Smooth muscle cell (in vitro differentiated cells): ENCODE data around the gene EIF5. TPM values are rescaled to one million over a fixed set of nuclear protein-coding genes. Genes with fewer than 3 reads are reported as not detected.

ENCODE experiments used
- DNase-seq: peaks from one replicate; lab custom pipeline; 2025; ENCODE audit not compliant: unreplicated experiment; lab: John Stamatoyannopoulos, UW
- H2AFZ ChIP-seq: fragments of 200-600 bp; sonication (generic); 2 replicates; pipeline ENCODE4 v1.6.0; 2016; ENCODE audit warnings: antibody characterized with exemption, low read depth, mild to moderate bottlenecking
- H3F3A ChIP-seq: fragments of 200-600 bp; sonication (generic); 2 replicates; pipeline ENCODE4 v1.6.0; 2017; ENCODE audit warnings: antibody characterized with exemption, low read depth
- H3K27ac ChIP-seq: fragments of 200-600 bp; sonication (generic); 2 replicates; pipeline ENCODE4 v1.5.1; 2016; ENCODE audit warnings: low read depth, mild to moderate bottlenecking
- H3K27me3 ChIP-seq: fragments of 200-600 bp; sonication (generic); 2 replicates; pipeline ENCODE4 v1.6.1; 2016; ENCODE audit warnings: low read depth, mild to moderate bottlenecking
- H3K36me3 ChIP-seq: fragments of 200-600 bp; sonication (generic); 2 replicates; pipeline ENCODE4 v1.5.1; 2016; ENCODE audit warnings: low read depth
- H3K4me1 ChIP-seq: fragments of 200-600 bp; sonication (generic); 2 replicates; pipeline ENCODE4 v1.5.1; 2016; ENCODE audit warnings: low read depth
- H3K4me2 ChIP-seq: fragments of 200-600 bp; sonication (generic); 2 replicates; pipeline ENCODE4 v1.6.0; 2016; ENCODE audit warnings: mild to moderate bottlenecking
- H3K4me3 ChIP-seq: fragments of 200-600 bp; sonication (generic); 2 replicates; pipeline ENCODE4 v1.5.1; 2016; ENCODE audit warnings: mild to moderate bottlenecking
- H3K79me2 ChIP-seq: fragments of 200-600 bp; sonication (generic); 2 replicates; pipeline ENCODE4 v1.6.0; 2016; ENCODE audit warnings: low read depth, mild to moderate bottlenecking
- H3K9ac ChIP-seq: fragments of 200-600 bp; sonication (generic); 2 replicates; pipeline ENCODE4 v1.6.0; 2016; ENCODE audit warnings: low read depth
- H3K9me3 ChIP-seq: fragments of 200-600 bp; sonication (generic); replicated peaks from 2 replicates; pipeline ENCODE4 v1.5.1; 2016; ENCODE audit warnings: low read depth
- H4K20me1 ChIP-seq: fragments of 200-600 bp; sonication (generic); 2 replicates; pipeline ENCODE4 v1.6.0; 2016; ENCODE audit warnings: low read depth
- CTCF ChIP-seq: fragments of 200-600 bp; sonication (generic); IDR thresholded peaks from 2 replicates; pipeline ENCODE4 v1.5.1; 2017; ENCODE audit warnings: borderline replicate concordance, mild to moderate bottlenecking, antibody characterized with exemption; ENCODE audit not compliant: insufficient read depth, poor library complexity, severe bottlenecking
- WGBS: methylation state at CpG from one replicate; pipeline ENCODE4 v1.1.7; 2016; ENCODE audit warnings: low lambda C conversion rate; 5-methylcytosine and 5-hydroxymethylcytosine counted together
- polyA plus RNA-seq: library from polyadenylated mRNA; unstranded; fragments of >200 nt; fragmentation: Nextera tagmentation; extraction: Ambion mirVana; gene quantifications from 2 replicates; pipeline ENCODE4 v1.2.1, GENCODE V29; 2016
- small RNA-seq: library from RNA; depleted of rRNA; stranded (forward); fragments of <200 nt; gene quantifications from one replicate; pipeline ENCODE3, GENCODE V24; 2014
- total RNA-seq: library from RNA; depleted of rRNA; stranded (reverse); fragments of >200 nt; gene quantifications from 2 replicates; pipeline ENCODE4 v1.2.3, GENCODE V29; 2014

EIF5 gene
- total and polyA plus RNA-seq, 2 experiments from 2014 or later = 278 to 290 TPM

GRCh38 chr14:103392572-103392971, 58.5 kb downstream of the EIF5 start:
- over 99% methylated on average over 8 of the region's 8 CpGs for WGBS
- Histone ChIP-seq H2AFZ (no peak overlapping the region), H3K27ac (no peak overlapping the region), H3K9ac (no peak overlapping the region), H3K4me1 (peaks cover 30% of the 10 kb centered on the region), H4K20me1 (peaks cover 100% of the 10 kb centered on the region), H3K4me3 (no peak overlapping the region), H3K36me3 (no peaks in the 10 kb centered on the region), H3K27me3 (no peaks in the 10 kb centered on the region), H3K4me2 (no peak overlapping the region), H3K9me3 (no peaks in the 10 kb centered on the region), H3F3A (peaks cover 5% of the 10 kb centered on the region), H3K79me2 (peaks cover 99% of the 10 kb centered on the region)
- no peak for DNase-seq
- no peak for TF ChIP-seq CTCF

GRCh38 chr14:103393070-103393469, 59.0 kb downstream of the EIF5 start:
- H3K27ac ChIP-seq = no peak overlapping the region
- H2AFZ ChIP-seq = no peak overlapping the region
- H3K4me1 ChIP-seq = peaks cover 25% of the 10 kb centered on the region
- no peak overlapping the region for H3K4me2 ChIP-seq
- H4K20me1 ChIP-seq = peaks cover 100% of the 10 kb centered on the region
- no peaks in the 10 kb centered on the region for H3K36me3 ChIP-seq
- H3K4me3 ChIP-seq = no peak overlapping the region
- H3K9me3 ChIP-seq = no peaks in the 10 kb centered on the region
- H3F3A ChIP-seq = peaks cover 5% of the 10 kb centered on the region
- no peak for DNase-seq
- peaks cover 99% of the 10 kb centered on the region for H3K79me2 ChIP-seq
- 85% methylated on average over 6 of the region's 6 CpGs for WGBS
- H3K27me3 ChIP-seq = no peaks in the 10 kb centered on the region
- no peak for TF ChIP-seq CTCF
- no peak overlapping the region for H3K9ac ChIP-seq

GRCh38 chr14:103393676-103394626, 59.9 kb downstream of the EIF5 start:
- Histone ChIP-seq H3K9ac (no peak overlapping the region), H3K4me1 (peaks cover 24% of the 10 kb centered on the region), H3K27ac (peak overlapping the region; percentile 19), H3F3A (peaks cover 7% of the 10 kb centered on the region), H3K27me3 (no peaks in the 10 kb centered on the region), H4K20me1 (peaks cover 100% of the 10 kb centered on the region), H3K4me3 (no peak overlapping the region), H2AFZ (no peak overlapping the region), H3K36me3 (no peaks in the 10 kb centered on the region), H3K9me3 (no peaks in the 10 kb centered on the region), H3K4me2 (peak overlapping the region; percentile 18), H3K79me2 (peaks cover 99% of the 10 kb centered on the region)
- 58% methylated on average over 9 of the region's 9 CpGs for WGBS
- no peak for DNase-seq
- peak; percentile 75 for TF ChIP-seq CTCF

Small RNA genes lying within 50 kb of the gene (small RNA-seq; reads per million reads assigned to genes)
- 106 reads per million, percentile 98 among the genes with 10 or more reads in this experiment for gene SNORA28

Other genes starting within 250 kb of the EIF5 start
- gene EXOC3L4, start 239.5 kb upstream of the EIF5 start, total RNA-seq = not detected in 2 replicates
- not detected in 2 replicates for gene EXOC3L4, start 239.5 kb upstream of the EIF5 start, polyA plus RNA-seq
- 35.7 and 46.5 TPM in 2 replicates for gene TNFAIP2, start 210.8 kb upstream of the EIF5 start, total RNA-seq
- 57.7 and 76.5 TPM in 2 replicates for gene TNFAIP2, start 210.8 kb upstream of the EIF5 start, polyA plus RNA-seq
- gene MARK3, start 51.2 kb downstream of the EIF5 start, total RNA-seq = 63.2 and 71.3 TPM in 2 replicates
- 68.4 and 69.0 TPM in 2 replicates for gene MARK3, start 51.2 kb downstream of the EIF5 start, polyA plus RNA-seq
- 19.8 and 25.7 TPM in 2 replicates for gene CKB, start 188.6 kb downstream of the EIF5 start, total RNA-seq
- 62.9 and 107 TPM in 2 replicates for gene CKB, start 188.6 kb downstream of the EIF5 start, polyA plus RNA-seq
- 2.9 and 3.7 TPM in 2 replicates for gene TRMT61A, start 195.0 kb downstream of the EIF5 start, total RNA-seq
- 6.7 and 9.2 TPM in 2 replicates for gene TRMT61A, start 195.0 kb downstream of the EIF5 start, polyA plus RNA-seq
- 27.3 and 31.1 TPM in 2 replicates for gene BAG5, start 228.4 kb downstream of the EIF5 start, total RNA-seq
- 12.7 and 13.4 TPM in 2 replicates for gene BAG5, start 228.4 kb downstream of the EIF5 start, polyA plus RNA-seq
- gene COA8, start 228.7 kb downstream of the EIF5 start, total RNA-seq = 33.4 and 42.8 TPM in 2 replicates
- gene COA8, start 228.7 kb downstream of the EIF5 start, polyA plus RNA-seq = 69.9 and 73.3 TPM in 2 replicates